ENCODE measurements around the gene RIBC2.
"Not testable (repeated sequence)": the region's sequence is repeated elsewhere in the genome, so short reads cannot be mapped to it uniquely, and the experiment has no call there.

The RIBC2 gene

DNA sequence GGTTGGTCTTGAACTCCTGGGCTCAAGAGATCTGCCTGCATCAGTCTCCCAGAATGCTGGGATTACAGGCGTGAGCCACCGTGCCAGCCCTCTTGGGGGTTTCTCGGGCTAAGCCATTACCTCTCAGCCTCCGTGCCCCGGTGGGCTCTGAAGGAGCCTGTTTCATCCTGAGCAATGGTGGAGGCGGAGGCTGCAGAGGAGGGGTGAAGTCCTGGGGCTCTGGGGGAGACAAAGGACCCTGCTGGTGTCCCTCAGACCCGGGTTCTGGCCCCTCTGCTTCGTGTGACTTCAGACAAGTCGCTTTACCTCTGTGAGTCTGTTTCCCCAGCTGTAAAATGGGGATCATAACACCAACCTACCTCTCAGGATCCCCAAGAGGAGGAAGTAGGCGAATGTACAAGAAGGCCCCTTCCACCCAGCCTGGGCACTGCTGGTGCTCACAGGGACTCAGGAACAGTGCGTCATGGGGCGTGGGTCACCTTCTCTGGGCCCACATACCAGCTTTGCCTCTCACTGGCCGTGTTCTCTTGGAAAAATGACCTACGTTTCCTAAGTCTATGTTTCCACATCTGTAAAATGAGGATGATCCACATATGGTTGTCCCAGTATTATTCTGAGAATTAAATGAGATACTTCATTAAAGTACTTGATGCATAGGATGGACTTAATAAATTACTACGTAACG is 36.8 kb downstream of the RIBC2 start:
- no peak for DNase-seq

DNA sequence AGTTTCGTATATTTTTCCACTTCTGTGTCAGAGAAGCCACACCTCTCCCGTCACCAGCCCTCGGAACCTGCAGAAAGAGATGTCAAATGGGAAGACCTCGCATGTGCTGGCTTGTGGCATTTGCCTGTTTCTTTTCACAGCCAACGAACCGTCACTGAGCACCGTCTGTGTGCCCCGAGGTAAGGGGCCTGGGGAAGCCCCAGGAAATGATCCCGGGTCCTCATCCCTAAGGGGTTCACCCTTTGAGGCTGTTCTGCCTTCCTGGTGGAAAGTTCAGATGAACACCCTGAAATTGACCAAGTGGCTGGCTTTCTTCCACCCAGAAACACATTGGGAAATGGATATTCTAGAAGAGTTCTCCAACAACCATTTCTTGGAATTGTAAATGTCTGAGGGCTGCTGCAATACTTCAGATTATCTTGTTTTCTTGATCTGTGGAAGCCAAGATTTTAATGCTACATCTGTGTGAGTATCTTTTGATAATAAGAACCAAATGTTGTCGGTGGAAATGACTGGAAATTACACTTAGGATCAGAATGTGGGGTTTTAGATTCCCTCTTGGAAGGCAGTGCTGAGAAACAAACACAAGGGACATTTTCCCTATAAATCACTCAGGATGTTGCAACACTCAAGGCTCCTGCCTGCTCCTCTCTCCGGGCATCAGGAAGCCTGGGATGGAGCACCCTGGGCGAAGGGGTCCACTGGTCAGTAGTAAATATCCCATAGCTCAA is 37.6 kb downstream of the RIBC2 start:
- DNase-seq, result no peak

- no peak for DNase-seq
These were observed 38.5 kb downstream of the RIBC2 start for GRCh38 chr22:45451972-45452371.

GRCh38 chr22:45452565-45453379 is 39.3 kb downstream of the RIBC2 start:
- no peak for DNase-seq

- no peak for DNase-seq
These were observed 40.3 kb downstream of the RIBC2 start for GRCh38 chr22:45453764-45454163.

- no peak for DNase-seq
These were observed 40.8 kb downstream of the RIBC2 start for GRCh38 chr22:45454275-45454674.

DNA sequence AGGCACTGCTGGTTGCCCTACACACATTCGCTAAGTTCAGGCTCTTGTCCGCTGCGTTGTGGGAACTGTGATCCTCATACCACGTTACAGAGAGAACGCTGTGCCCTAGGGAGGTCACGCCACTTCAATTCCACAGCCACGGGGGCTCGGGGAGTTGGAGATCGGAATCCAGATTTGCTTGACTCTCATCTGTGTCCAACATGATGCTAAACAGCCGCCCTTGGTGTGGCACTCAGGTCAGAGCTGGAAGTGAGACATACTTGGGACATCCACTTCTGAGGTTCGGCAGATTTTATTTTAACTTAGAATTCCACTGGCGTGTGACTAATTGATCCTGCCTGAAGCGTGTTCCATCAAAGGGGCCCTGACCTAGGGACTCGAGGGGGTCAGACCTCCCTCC is 41.7 kb downstream of the RIBC2 start:
- no peak for DNase-seq

DNA sequence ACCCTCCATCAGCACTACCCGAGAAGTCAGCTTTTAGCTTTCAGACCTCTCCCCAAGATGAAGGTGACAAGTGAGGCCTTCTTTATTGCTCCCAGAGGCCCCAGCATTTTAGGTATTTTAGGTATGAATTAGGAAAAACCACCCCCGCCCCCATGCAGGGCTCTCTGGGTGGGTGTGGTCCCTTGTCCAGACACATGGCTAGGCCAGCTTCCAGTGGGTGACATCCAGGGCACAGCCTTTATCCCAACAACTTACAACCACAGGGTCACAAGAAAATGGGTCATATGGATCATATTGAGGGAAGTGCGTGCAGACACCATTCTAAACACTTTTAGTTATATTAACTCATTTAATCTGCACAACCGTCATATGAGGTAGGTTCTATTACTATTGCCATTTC is 42.1 kb downstream of the RIBC2 start:
- no peak for DNase-seq

DNA sequence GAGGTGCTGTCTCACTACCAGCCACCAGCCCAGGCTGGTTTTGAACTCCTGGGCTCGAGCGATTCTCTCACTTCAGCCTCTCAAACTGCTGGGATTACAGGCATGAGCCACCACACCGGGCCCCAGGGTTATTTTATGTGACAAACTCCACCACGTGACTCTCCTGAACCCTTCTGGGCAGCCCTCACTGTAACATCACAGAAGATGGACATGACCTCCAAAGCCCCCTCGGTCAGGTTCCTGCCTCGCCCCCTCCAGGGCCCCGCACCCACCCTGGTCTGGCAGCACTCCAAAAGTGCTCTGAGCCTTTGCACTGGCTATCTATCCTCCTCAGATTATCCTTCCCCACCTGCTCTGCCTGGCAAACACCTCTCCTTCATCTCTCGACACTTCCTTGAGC is 43.3 kb downstream of the RIBC2 start:
- DNase-seq, result no peak

- DNase-seq, result no peak
These were observed 45.0 kb downstream of the RIBC2 start for GRCh38 chr22:45458532-45458931.

DNA sequence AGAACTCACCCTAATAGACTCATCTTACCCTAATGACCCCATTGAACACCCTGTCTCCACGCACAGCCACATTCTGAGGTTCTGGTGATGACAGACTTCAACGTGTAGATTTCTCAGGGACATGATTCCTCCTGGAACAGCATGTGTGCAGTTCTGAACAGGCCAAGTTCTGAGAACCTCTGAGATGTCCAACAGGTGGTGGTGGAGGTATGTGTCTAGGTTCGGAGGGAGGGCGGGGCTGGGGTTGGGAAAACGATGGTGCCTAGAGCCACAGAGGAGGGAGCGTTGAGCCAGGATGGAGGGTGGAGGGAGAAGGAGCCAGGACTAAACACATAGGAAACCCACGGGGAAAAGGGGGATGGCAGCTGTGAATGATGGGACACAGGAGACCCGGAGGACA is 45.7 kb downstream of the RIBC2 start:
- DNase-seq, result no peak

GRCh38 chr22:45460288-45461109 is 47.0 kb downstream of the RIBC2 start:
- DNase-seq, result no peak

- no peak for DNase-seq
These were observed 48.7 kb downstream of the RIBC2 start for GRCh38 chr22:45462034-45462655.

- not testable (repeated sequence) for DNase-seq
These were observed 50.2 kb downstream of the RIBC2 start for GRCh38 chr22:45463691-45464090.

DNA sequence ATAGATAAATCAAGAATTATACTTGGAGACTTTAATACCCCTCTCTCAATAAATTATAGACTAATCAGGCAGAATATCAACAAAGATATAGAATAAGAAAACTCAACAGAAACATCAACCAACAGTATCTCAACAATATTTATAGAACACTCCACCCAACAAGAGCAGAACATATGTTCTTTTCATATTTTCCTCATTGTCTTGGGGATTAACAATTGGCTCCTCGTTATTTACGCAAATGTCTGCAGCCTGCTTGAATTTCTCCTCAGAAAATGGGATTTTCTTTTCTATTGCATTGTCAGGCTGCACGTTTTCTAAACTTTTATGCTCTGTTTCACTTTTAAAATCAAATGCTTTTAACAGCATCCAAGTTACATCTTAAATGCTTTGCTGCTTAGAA is 52.1 kb downstream of the RIBC2 start:
- no peak for DNase-seq

DNA sequence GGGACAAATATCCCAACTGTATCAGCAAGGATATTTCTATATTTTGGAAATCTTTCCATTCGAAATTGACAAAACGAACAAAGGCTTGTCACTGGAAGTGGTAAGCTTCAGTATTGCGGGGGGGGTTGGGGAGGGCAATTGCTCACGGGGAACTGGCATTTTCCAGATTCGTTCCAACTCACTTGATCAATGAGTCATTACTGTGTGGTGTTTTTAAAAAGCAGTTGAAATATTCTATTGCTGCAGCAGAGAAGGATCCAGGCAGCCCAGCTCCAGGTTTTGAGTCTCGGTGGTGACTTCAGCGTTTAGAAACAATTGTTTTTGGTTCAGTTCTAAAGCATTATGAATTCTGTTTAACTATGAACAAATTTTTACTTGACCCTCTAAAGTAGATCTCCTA is 55.4 kb downstream of the RIBC2 start:
- DNase-seq, result no peak

DNA sequence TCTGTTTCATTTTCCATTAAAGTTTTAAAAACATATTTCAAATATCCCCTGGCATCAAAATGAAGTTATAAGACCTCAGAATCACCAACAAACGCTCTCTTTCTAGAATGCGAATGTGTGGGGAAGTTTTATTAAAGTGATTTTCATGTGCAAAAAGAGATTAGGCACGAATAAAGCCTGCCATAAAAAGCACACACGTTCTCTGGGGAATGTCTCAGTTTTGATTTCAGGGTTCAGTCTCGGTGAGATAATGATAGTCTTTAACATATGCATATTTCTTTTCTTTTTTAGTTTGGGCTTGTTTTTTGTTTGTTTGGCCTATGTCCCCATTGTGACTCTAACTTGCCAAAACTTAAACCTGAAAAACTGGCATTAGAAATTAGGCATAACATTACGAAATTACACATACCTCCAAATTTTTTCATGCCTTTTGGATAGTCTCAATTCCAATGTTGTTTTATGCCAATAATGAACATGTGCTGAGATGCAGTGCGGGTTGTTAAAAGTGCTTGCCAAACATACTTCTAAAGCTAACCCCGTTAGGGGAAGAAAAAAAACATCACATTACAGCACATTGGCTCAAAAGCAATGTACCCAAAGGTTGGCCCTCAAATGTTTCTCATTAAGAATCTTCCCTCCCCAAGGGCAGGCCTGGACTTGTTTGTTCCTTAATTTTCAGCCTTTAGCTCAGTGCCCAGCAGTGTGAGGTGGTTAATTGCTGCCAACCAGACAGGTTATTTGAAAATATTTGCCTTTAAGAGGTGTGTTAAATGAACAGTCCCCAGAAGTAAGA is 56.0 kb downstream of the RIBC2 start:
- DNase-seq, result no peak

DNA sequence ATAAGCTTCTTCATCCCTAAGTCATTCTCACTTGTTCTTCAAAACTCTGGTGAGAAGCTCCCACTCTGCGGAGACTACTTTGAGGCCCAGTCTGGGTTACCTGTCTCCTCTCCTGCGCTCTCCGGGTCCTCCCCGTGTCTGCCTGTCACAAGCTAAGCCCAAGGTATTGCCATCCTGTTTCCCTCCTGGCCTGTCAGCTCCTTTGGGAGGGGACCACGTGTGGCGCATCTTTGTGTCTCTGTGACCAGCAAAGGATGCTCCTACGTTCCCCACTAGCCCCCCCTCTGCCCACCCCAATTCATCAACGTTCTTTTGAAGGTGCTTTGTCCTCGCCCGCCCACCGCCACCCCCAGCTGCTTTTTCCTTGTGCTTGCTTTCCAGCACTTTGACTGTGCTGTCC is 57.4 kb downstream of the RIBC2 start:
- no peak for DNase-seq

DNA sequence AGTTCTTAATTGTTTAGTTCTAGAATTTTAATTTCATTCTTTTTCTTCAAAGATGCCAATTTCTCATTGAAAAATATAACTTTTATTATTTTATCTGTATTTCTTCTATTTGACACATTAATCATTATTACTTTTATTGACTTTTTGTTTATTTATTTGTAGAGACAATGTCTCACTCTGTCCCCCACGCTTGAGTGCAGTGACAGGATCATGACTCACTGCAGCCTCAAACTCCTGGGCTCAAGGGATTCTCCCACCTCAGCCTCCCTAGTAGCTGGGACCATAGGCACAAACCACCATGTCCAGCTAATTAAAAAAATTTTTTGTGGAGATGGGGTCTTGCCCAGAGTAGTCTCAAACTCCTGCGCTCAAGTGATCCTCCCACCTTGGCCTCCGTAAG is 58.9 kb downstream of the RIBC2 start:
- DNase-seq, result no peak

- DNase-seq, result no peak
These were observed 60.2 kb downstream of the RIBC2 start for GRCh38 chr22:45473626-45474237.

GRCh38 chr22:45475063-45475747 is 61.7 kb downstream of the RIBC2 start:
- no peak for DNase-seq
